Mesendoderm (in vitro differentiated cells): ENCODE results near the gene SLC25A23.

Experiments used
- DNase-seq: peaks from one replicate; pipeline ENCODE4 v3.0.0; 2013
- H2AK5ac ChIP-seq: 2 replicates; pipeline ENCODE4 v1.6.1; 2013; ENCODE audit warnings: low read length, inconsistent platforms
- H2BK120ac ChIP-seq: 2 replicates; pipeline ENCODE4 v1.6.1; 2013; ENCODE audit warnings: low read depth, mild to moderate bottlenecking, low read length, moderate library complexity, mixed read lengths
- H2BK15ac ChIP-seq: replicated peaks from 2 replicates; pipeline ENCODE4 v1.6.1; 2013; ENCODE audit warnings: low read depth, mild to moderate bottlenecking, moderate library complexity
- H2BK5ac ChIP-seq: 2 replicates; pipeline ENCODE4 v1.6.1; 2013; ENCODE audit warnings: low read length, inconsistent platforms
- H3K18ac ChIP-seq: 2 replicates; pipeline ENCODE4 v1.6.1; 2013; ENCODE audit warnings: mild to moderate bottlenecking, low read length, mixed read lengths
- H3K23ac ChIP-seq: one replicate; pipeline ENCODE4 v1.6.1; 2013; ENCODE audit warnings: low read length
- H3K27ac ChIP-seq: 2 replicates; pipeline ENCODE4 v1.5.1; 2013; ENCODE audit warnings: low read depth, mild to moderate bottlenecking, inconsistent platforms, low read length, moderate library complexity
- H3K27me3 ChIP-seq: 2 replicates; pipeline ENCODE4 v1.6.1; 2013; ENCODE audit warnings: low read length, control low read depth, mild to moderate bottlenecking, inconsistent platforms; ENCODE audit not compliant: insufficient read depth, poor library complexity
- H3K36me3 ChIP-seq: 2 replicates; pipeline ENCODE4 v1.6.1; 2013; ENCODE audit warnings: low read length, inconsistent platforms; ENCODE audit not compliant: control insufficient read depth, insufficient read depth
- H3K4ac ChIP-seq: one replicate; pipeline ENCODE4 v1.6.1; 2013; ENCODE audit warnings: low read depth, mild to moderate bottlenecking, low read length, moderate library complexity
- H3K4me1 ChIP-seq: 2 replicates; pipeline ENCODE4 v1.6.1; 2013; ENCODE audit warnings: low read depth, low read length, inconsistent platforms; ENCODE audit not compliant: control insufficient read depth
- H3K4me2 ChIP-seq: 2 replicates; pipeline ENCODE4 v1.6.1; 2013; ENCODE audit warnings: low read length
- H3K4me3 ChIP-seq: 2 replicates; pipeline ENCODE4 v1.5.1; 2013; ENCODE audit warnings: mild to moderate bottlenecking, low read length
- H3K56ac ChIP-seq: one replicate; pipeline ENCODE4 v1.6.1; 2013; ENCODE audit warnings: low read length
- H3K79me1 ChIP-seq: 2 replicates; pipeline ENCODE4 v1.6.1; 2013; ENCODE audit warnings: low read length, inconsistent platforms
- H3K79me2 ChIP-seq: 2 replicates; pipeline ENCODE4 v1.6.1; 2013; ENCODE audit warnings: mild to moderate bottlenecking, low read length; ENCODE audit not compliant: control insufficient read depth, insufficient read depth
- H3K9ac ChIP-seq: 2 replicates; pipeline ENCODE4 v1.6.1; 2013; ENCODE audit warnings: low read length, inconsistent platforms
- H4K5ac ChIP-seq: one replicate; pipeline ENCODE4 v1.6.1; 2013; ENCODE audit warnings: low read length
- H4K8ac ChIP-seq: one replicate; pipeline ENCODE4 v1.6.1; 2013; ENCODE audit warnings: low read depth, mild to moderate bottlenecking, control low read depth, low read length, moderate library complexity
- WGBS: extraction: QIAGEN DNeasy Blood & Tissue Kit; methylation state at CpG from one replicate; pipeline ENCODE4 v1.1.7; 2013; ENCODE audit warnings: low lambda C conversion rate, missing lambda C conversion rate; ENCODE audit not compliant: insufficient coverage; ENCODE audit errors: extremely low coverage; 5-methylcytosine and 5-hydroxymethylcytosine counted together

Gene SLC25A23

GRCh38 chr19:6472713-6473112 is 13.1 kb upstream of the SLC25A23 start:
- H3K4me1 ChIP-seq = no peaks in the 10 kb centered on the region
- no peak overlapping the region for H3K4ac ChIP-seq
- H3K4me2 ChIP-seq = no peak overlapping the region
- no peak for DNase-seq
- H4K5ac ChIP-seq = no peak overlapping the region
- H4K8ac ChIP-seq = no peak overlapping the region
- no peaks in the 10 kb centered on the region for H3K79me1 ChIP-seq
- no peaks in the 10 kb centered on the region for H3K27me3 ChIP-seq
- no peaks in the 10 kb centered on the region for H3K79me2 ChIP-seq
- H3K23ac ChIP-seq = no peak overlapping the region
- no peak overlapping the region for H2BK120ac ChIP-seq
- no peak overlapping the region for H3K27ac ChIP-seq
- no peak overlapping the region for H3K56ac ChIP-seq
- no peak overlapping the region for H3K4me3 ChIP-seq
- no peak overlapping the region for H2BK15ac ChIP-seq
- H2AK5ac ChIP-seq = no peak overlapping the region
- no peak overlapping the region for H3K9ac ChIP-seq
- H2BK5ac ChIP-seq = no peak overlapping the region
- H3K36me3 ChIP-seq = no peaks in the 10 kb centered on the region
- H3K18ac ChIP-seq = no peak overlapping the region
- no CpG with 5 or more reads among the region's 4 CpGs for WGBS

GRCh38 chr19:6471076-6471475 is 11.5 kb upstream of the SLC25A23 start:
- no peaks in the 10 kb centered on the region for H3K4me1 ChIP-seq
- no peak overlapping the region for H2BK5ac ChIP-seq
- H4K8ac ChIP-seq = no peak overlapping the region
- H2BK15ac ChIP-seq = no peak overlapping the region
- H3K4ac ChIP-seq = no peak overlapping the region
- no peaks in the 10 kb centered on the region for H3K27me3 ChIP-seq
- no peak overlapping the region for H4K5ac ChIP-seq
- no CpG with 5 or more reads among the region's 14 CpGs for WGBS
- no peak overlapping the region for H3K27ac ChIP-seq
- H3K36me3 ChIP-seq = no peaks in the 10 kb centered on the region
- no peak overlapping the region for H2BK120ac ChIP-seq
- H3K23ac ChIP-seq = no peak overlapping the region
- no peak overlapping the region for H3K18ac ChIP-seq
- H3K56ac ChIP-seq = no peak overlapping the region
- H3K9ac ChIP-seq = no peak overlapping the region
- no peak overlapping the region for H3K4me3 ChIP-seq
- no peaks in the 10 kb centered on the region for H3K79me2 ChIP-seq
- no peak overlapping the region for H3K4me2 ChIP-seq
- no peak overlapping the region for H2AK5ac ChIP-seq
- H3K79me1 ChIP-seq = no peaks in the 10 kb centered on the region
- peak; percentile 60 for DNase-seq

GRCh38 chr19:6470173-6470572 is 10.6 kb upstream of the SLC25A23 start:
- Histone ChIP-seq H3K79me1 (peaks cover 2% of the 10 kb centered on the region), H3K4me3 (no peak overlapping the region), H4K5ac (no peak overlapping the region), H3K23ac (no peak overlapping the region), H3K18ac (no peak overlapping the region), H4K8ac (no peak overlapping the region), H2BK120ac (no peak overlapping the region), H3K79me2 (no peaks in the 10 kb centered on the region), H3K4ac (no peak overlapping the region), H3K27ac (no peak overlapping the region), H3K4me1 (no peaks in the 10 kb centered on the region), H3K9ac (no peak overlapping the region), H3K4me2 (no peak overlapping the region), H3K36me3 (no peaks in the 10 kb centered on the region), H2AK5ac (no peak overlapping the region), H3K56ac (no peak overlapping the region), H3K27me3 (no peaks in the 10 kb centered on the region), H2BK15ac (no peak overlapping the region), H2BK5ac (no peak overlapping the region)
- WGBS = no CpG with 5 or more reads among the region's 8 CpGs
- no peak for DNase-seq

- no CpG with 5 or more reads among the region's 8 CpGs for WGBS
- Histone ChIP-seq H3K27ac (no peak overlapping the region), H3K4me1 (no peaks in the 10 kb centered on the region), H2BK15ac (no peak overlapping the region), H4K5ac (no peak overlapping the region), H3K79me1 (peaks cover 2% of the 10 kb centered on the region), H3K23ac (no peak overlapping the region), H3K9ac (no peak overlapping the region), H3K18ac (no peak overlapping the region), H2BK120ac (no peak overlapping the region), H3K4me3 (no peak overlapping the region), H2BK5ac (no peak overlapping the region), H2AK5ac (no peak overlapping the region), H3K4me2 (no peak overlapping the region), H3K79me2 (no peaks in the 10 kb centered on the region), H3K27me3 (no peaks in the 10 kb centered on the region), H3K4ac (no peak overlapping the region), H4K8ac (no peak overlapping the region), H3K36me3 (no peaks in the 10 kb centered on the region), H3K56ac (no peak overlapping the region)
- no peak for DNase-seq
Observed at GRCh38 chr19:6467384-6467783, 7.8 kb upstream of the SLC25A23 start.

- no peak overlapping the region for H3K4me3 ChIP-seq
- H3K56ac ChIP-seq = no peak overlapping the region
- H3K9ac ChIP-seq = no peak overlapping the region
- no peak overlapping the region for H3K27ac ChIP-seq
- H3K4me1 ChIP-seq = no peaks in the 10 kb centered on the region
- no peak overlapping the region for H3K4me2 ChIP-seq
- no peak overlapping the region for H4K5ac ChIP-seq
- no peaks in the 10 kb centered on the region for H3K27me3 ChIP-seq
- no peak overlapping the region for H3K18ac ChIP-seq
- no peak overlapping the region for H3K23ac ChIP-seq
- DNase-seq = no peak
- H3K79me2 ChIP-seq = no peaks in the 10 kb centered on the region
- H3K79me1 ChIP-seq = peaks cover 2% of the 10 kb centered on the region
- H2AK5ac ChIP-seq = no peak overlapping the region
- H4K8ac ChIP-seq = no peak overlapping the region
- no CpG with 5 or more reads among the region's 21 CpGs for WGBS
- no peak overlapping the region for H2BK15ac ChIP-seq
- no peak overlapping the region for H3K4ac ChIP-seq
- no peak overlapping the region for H2BK5ac ChIP-seq
- no peak overlapping the region for H2BK120ac ChIP-seq
- no peaks in the 10 kb centered on the region for H3K36me3 ChIP-seq
Observed at GRCh38 chr19:6466526-6467248, 7.1 kb upstream of the SLC25A23 start.

- H3K4me2 ChIP-seq = no peak overlapping the region
- no peak overlapping the region for H4K8ac ChIP-seq
- no peaks in the 10 kb centered on the region for H3K79me2 ChIP-seq
- WGBS = no CpG with 5 or more reads among the region's 8 CpGs
- H3K4me3 ChIP-seq = no peak overlapping the region
- peaks cover 2% of the 10 kb centered on the region for H3K79me1 ChIP-seq
- H3K56ac ChIP-seq = no peak overlapping the region
- no peak overlapping the region for H2AK5ac ChIP-seq
- H3K23ac ChIP-seq = no peak overlapping the region
- no peak overlapping the region for H2BK5ac ChIP-seq
- no peak overlapping the region for H3K9ac ChIP-seq
- H3K4ac ChIP-seq = no peak overlapping the region
- H3K4me1 ChIP-seq = no peaks in the 10 kb centered on the region
- no peak overlapping the region for H2BK120ac ChIP-seq
- no peak overlapping the region for H3K27ac ChIP-seq
- H3K18ac ChIP-seq = no peak overlapping the region
- no peak overlapping the region for H2BK15ac ChIP-seq
- no peak overlapping the region for H4K5ac ChIP-seq
- H3K36me3 ChIP-seq = no peaks in the 10 kb centered on the region
- no peak for DNase-seq
- H3K27me3 ChIP-seq = no peaks in the 10 kb centered on the region
Observed at GRCh38 chr19:6465663-6466062, 6.1 kb upstream of the SLC25A23 start.
